Subcutaneous adipose tissue (tissue), 4 donors: ENCODE measurements around the gene TMEM39A. TPM values are rescaled to one million over a fixed set of nuclear protein-coding genes. Genes with fewer than 3 reads are reported as not detected.

Experiments
- total RNA-seq, 4 donors: library from RNA; depleted of rRNA; stranded (reverse); fragments of >200 nt; gene quantifications; one replicate each; pipeline ENCODE4 v1.1.0, GENCODE V29; 2016
- TF ChIP-seq, protein P1 (sequence below): fragments of 450-650 bp; IDR thresholded peaks from one replicate; pipeline ENCODE4 v1.5.1; 2016; ENCODE audit warnings: low read depth, mild to moderate bottlenecking, control low read depth, antibody characterized with exemption, moderate library complexity

Gene TMEM39A
- total RNA-seq, 4 donors from 2014 or later: 19.6 to 33.3 (median 30.0) TPM

DNA sequence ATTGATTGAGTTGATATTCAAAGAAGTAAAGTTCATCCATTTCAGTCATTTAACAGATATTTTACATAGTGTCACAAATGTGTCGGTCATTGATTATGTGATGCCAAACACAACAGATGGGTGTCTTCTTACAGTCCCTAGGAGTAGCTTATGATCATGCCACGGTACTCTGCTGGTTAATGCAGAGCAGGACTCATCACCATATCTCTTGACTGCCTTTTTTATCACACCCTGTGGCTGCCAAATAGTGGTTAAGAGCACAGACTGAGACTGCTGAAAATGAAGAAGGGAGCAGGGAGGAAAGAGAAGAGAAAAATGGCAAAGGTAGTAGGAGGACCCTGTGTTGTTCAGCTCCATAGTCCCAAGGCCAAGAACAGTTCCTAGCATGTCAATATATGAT lies 22.1 kb upstream of the TMEM39A start:
- TF ChIP-seq, protein P1, sequence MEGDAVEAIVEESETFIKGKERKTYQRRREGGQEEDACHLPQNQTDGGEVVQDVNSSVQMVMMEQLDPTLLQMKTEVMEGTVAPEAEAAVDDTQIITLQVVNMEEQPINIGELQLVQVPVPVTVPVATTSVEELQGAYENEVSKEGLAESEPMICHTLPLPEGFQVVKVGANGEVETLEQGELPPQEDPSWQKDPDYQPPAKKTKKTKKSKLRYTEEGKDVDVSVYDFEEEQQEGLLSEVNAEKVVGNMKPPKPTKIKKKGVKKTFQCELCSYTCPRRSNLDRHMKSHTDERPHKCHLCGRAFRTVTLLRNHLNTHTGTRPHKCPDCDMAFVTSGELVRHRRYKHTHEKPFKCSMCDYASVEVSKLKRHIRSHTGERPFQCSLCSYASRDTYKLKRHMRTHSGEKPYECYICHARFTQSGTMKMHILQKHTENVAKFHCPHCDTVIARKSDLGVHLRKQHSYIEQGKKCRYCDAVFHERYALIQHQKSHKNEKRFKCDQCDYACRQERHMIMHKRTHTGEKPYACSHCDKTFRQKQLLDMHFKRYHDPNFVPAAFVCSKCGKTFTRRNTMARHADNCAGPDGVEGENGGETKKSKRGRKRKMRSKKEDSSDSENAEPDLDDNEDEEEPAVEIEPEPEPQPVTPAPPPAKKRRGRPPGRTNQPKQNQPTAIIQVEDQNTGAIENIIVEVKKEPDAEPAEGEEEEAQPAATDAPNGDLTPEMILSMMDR: no peak

DNA sequence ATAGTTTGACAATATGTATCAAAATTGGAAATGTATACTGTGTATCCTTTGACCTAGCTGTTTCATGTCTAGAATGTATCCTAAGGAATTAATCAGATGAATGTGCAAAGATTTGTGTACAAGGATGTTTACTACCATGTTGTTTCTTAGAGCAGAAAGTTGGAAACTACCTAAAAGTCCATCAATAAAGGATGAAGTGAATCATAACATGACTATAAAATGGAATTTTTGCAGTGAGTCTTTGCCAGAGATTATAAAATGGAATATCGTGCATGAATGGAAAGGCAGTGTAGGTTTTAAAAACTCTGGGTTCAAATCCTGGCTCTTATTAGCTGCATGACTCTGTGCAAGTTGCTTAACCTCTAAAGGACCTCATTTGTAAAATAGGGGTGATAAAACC lies 19.7 kb upstream of the TMEM39A start:
- TF ChIP-seq, protein P1: no peak

DNA sequence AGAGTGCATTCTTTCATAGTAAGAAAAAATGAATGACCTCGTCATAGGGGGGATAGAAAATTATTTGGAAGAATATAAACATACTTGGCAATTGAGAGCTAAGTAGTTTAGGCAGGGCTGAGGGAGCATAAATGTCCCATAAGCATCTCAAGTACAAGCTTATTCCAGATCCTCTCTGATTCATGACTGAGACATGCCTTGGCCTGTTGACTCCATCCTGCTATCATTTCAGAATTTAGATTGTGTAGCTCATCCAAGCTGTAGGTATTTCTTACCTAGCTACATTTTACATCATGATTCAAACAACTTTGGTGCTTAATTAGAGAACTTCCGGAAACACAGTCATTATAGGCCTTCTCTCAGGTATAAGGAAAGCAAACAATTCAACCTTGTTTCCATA lies 17.7 kb upstream of the TMEM39A start:
- TF ChIP-seq, protein P1: no peak

DNA sequence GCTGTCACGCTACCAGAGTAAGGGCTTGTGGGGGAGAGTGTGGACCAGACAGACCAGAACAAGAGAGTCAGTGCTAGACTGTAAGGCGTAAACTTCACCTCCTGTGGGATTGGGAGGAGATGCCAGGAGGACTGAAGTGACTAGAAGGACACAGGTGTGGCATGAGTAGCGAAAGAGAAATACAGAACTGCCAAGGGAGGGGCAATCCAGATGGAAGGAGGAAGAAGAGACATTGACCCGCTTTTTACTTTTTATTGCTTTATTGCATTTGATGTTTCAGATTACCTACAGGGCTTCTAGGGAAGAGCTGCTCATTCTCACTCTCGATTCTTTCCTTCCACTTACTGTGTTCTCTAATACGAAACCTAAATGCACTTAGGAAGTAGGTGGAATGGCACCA lies 7.5 kb upstream of the TMEM39A start:
- TF ChIP-seq, protein P1: no peak

DNA sequence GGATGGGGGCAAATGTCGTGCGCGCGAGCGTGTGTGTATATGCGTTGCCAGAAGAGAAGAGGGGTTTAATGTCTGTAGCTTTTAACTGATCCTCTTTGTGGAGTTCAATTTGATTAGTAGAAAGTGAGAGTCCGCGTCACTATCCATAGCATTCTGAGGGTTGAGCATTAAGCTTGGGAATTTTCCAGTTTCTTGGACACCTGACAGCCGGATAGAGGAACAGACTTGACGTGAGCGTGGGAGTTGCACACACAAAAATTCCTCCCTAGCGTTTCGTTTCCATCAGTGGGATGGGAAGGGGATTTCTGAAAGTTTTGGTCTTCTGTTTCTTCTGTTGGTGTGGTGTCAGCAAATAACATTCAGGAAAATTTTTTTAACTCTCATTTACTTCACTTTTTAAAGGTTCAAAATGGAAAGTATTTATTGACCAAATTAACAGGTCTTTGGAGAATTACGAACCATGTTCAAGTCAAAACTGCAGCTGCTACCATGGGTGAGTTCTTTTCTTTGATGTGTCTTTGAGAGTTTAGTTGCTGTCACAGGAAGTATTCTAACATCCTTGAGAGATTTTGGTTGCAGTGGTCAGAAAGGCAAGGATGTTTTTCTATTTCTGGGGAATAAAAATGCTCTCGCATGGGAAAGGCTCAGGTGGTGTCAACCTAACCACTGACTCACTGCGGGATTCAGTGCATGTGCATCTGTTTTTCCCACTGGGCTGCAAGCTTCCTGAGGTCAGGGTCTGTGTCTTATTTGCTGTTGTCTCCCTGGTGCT lies 6.2 kb upstream of the TMEM39A start:
- TF ChIP-seq, protein P1: no peak

DNA sequence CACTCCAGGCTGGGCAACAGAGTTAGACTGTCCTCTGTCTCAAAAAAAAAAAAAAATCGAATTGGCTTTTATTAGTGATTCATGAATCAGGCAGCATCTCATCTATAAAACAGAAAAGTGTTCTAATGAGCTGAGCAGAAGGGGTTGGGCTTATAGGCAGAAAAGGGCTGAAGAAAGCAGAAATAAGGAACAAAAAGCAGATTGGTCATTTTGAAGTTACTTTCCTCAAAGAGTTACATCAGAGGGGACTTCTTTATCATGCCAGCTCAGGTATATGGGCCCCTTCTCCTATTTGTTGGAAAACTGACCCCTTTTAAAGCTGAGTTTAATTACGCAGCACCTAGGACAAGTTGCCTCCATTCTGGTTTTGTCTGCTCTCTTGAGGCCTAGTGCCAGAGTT lies 4.6 kb upstream of the TMEM39A start:
- TF ChIP-seq, protein P1: no peak

DNA sequence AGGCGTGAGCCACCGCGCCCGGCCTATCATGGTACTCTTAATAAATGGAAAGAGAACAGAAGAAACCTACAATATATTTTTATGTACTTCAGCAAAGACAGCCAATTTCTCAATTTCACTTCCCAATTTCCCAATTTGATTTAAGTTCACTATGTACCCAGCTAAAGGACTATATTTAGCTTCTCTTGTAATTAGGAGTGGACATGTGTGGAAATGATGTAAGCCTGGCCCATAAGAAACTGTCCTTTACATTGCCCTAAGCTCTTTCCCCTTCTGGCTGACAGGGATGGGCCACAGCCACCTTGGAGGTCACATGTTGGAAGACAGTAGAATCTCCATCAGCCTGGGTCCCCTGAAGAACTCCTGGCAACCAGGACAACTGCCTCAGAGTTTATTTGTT lies 6.2 kb downstream of the TMEM39A start:
- TF ChIP-seq, protein P1: no peak
